Activated naive CD4-positive, alpha-beta T cell treated with Interleukin-2 at 50 U/mL for 16 hours (primary cell): ENCODE measurements around the gene CORO2A.

Experiments used
- DNase-seq: peaks from one replicate; pipeline ENCODE4 v3.0.0-alpha.2; 2020

Gene CORO2A

GRCh38 chr9:98164912-98165311 is 27.5 kb downstream of the CORO2A start:
- no peak for DNase-seq

DNA sequence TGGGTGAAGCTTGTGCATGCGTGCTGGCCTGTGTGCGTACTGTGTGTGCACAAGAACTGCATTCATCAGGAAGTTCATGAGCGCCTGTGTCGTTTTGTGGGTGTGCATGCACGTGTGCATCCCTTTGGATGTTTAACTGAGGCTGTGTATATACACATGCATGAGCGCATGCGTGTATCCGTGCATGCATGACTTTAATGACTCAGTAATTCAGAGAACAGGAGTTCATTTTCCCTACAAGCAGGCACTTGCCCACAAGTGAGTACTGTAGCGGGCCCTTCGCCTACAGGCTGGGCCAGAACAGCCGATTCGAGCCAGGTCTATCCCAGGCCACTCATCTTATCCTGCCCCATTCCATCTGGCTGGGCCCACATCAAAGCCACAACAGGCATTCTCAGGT is 29.8 kb downstream of the CORO2A start:
- no peak for DNase-seq

- no peak for DNase-seq
Measured at GRCh38 chr9:98161851-98162250, 30.6 kb downstream of the CORO2A start.

DNA sequence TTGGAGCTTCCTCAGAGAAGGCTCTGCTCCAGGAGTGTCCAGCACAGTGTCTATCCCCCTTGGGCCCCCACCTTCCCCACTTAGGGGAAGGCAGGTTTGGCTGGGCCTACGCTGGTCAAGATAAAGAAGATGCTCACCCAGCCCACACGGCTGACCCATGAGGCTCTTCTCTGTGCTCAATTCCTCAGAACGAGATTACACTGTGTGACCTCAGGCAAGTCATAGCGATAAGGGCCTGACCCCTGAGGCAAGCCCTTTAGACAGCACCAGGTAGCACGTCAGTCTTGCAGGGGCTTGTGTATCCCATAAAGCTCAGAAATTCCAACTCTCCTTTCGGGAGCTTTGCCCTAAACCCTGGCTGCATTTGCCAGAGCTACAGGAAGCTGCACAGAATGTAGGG is 32.6 kb downstream of the CORO2A start:
- DNase-seq = no peak

- DNase-seq = no peak
Measured at GRCh38 chr9:98159301-98159700, 33.1 kb downstream of the CORO2A start.

DNA sequence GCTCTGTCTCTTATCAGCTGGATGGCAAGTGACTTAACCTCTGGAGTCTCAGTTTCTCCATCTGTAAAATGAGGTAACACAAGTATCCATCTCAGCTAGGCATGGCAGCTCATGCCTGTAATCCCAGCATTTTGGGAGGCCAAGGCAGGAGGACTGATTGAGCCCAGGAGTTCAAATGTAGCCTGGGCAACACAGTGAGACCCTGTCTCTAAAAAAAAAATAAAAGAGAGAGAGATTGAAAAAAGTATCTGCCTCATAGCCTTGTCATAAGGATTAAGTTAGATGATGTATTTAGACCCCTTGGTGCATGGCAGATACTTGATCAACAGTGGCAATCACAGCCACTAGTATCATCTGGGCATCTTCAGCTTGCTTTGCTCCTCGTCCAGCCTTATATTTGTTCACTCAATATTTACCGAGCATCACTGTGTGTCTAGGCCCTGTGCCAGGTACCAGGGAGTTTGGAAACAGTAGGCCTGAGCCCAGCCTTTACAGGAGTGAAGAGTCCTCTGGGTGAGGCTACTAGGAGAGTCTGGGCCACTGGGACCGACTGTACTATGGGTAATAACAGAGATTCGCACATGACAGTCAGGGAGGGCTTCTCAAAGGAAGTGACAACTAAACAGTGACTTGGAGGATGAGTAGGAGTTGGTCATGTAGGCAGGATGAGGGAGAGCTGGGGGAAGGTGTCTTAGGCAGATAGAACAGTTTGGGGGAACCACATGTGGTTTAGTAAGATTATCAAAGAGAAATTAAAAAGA is 34.2 kb downstream of the CORO2A start:
- no peak for DNase-seq

DNA sequence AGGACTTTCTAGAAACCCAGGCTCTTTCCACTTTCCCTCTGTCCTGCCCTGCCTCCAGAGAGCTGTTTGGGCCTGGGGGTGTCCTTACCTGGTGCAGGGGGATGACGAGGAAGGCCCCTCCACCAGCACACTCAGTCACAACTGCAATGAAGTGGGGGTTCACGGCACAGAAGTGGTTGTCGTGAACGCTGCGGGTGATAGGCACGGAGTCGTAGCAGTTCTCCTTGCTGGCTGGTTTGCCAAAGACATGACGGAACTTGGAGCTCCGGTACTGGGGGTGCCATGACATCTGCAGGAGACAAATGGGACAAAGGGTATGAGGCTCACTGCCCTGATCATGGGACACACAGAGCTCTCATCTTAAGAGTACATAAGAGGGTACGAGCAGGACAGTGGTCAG is 35.1 kb downstream of the CORO2A start:
- no peak for DNase-seq

DNA sequence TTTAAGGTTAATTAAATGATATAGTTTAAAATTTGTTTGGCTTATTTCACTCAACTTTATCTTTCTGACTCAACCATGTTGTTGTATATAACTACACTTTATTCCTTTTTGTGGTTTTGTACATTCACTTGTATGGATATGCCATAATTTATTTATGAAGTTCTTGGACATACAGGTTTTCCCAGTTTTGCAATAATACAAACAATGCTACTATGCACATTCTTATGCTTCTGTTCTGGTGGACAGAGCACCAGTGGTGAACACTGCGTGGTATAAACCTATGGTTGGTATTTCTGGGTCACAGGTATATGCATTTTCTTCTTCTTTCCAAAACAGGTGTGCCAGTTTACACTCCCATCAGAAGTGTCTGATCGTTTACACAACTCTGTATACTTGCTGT is 37.8 kb downstream of the CORO2A start:
- DNase-seq = no peak

DNA sequence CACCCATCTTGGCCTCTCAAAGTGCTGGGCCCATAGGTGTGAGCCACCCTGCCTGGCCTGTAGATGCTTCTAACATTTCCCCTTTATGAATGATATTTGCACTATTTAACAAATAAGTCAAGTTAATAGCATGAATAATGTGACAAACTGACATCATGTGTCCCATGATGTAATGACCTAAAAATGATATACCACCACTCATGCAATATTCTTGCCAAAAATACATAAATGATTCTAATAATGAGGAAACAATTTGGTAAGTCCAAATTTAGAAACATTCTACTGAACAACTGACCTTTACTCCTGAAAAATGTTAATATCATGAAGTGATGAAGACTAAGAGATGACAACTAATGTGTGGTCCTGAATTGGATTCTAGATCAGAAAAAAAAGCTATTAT is 39.9 kb downstream of the CORO2A start:
- no peak for DNase-seq

- DNase-seq = no peak
Measured at GRCh38 chr9:98150721-98151120, 41.7 kb downstream of the CORO2A start.

DNA sequence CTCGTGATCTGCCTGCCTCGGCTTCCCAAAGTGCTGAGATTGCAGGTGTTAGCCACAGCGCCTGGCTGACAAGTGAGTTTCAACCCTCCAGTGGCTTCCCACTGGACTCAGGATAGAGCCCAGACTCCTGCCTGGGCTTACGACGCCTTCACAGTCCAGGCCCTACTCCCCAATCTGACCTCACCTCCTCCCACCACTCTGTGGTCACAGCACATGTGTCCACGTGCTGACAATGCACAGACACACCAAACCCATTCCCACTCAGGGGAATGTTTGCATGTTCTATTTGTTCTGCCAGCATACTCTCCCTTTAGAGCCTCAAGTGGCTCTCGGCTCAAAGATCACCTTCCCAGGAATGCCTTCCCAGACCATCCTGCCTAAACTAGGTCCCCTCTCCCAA is 42.3 kb downstream of the CORO2A start:
- no peak for DNase-seq

GRCh38 chr9:98149422-98149821 is 43.0 kb downstream of the CORO2A start:
- DNase-seq = no peak

DNA sequence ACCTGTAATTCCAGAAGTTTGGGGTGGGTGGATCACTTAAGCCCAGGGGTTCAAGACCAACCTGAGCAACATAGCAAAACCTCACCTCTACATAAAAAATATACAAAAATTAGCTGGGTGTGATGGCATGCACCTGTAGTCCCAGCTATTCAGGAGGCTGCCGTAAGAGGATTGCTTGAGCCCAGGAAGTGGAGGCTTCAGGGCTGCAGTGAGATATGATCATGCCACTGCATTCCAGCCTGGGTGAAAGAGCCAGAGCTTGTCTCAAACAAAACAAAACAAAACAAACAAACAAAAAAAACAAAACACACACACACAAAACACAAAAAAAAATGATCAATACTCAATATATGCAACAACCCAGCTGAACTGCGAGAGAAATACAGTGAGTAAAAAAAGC is 44.0 kb downstream of the CORO2A start:
- DNase-seq = no peak

- DNase-seq = no peak
Measured at GRCh38 chr9:98147582-98147981, 44.9 kb downstream of the CORO2A start.

DNA sequence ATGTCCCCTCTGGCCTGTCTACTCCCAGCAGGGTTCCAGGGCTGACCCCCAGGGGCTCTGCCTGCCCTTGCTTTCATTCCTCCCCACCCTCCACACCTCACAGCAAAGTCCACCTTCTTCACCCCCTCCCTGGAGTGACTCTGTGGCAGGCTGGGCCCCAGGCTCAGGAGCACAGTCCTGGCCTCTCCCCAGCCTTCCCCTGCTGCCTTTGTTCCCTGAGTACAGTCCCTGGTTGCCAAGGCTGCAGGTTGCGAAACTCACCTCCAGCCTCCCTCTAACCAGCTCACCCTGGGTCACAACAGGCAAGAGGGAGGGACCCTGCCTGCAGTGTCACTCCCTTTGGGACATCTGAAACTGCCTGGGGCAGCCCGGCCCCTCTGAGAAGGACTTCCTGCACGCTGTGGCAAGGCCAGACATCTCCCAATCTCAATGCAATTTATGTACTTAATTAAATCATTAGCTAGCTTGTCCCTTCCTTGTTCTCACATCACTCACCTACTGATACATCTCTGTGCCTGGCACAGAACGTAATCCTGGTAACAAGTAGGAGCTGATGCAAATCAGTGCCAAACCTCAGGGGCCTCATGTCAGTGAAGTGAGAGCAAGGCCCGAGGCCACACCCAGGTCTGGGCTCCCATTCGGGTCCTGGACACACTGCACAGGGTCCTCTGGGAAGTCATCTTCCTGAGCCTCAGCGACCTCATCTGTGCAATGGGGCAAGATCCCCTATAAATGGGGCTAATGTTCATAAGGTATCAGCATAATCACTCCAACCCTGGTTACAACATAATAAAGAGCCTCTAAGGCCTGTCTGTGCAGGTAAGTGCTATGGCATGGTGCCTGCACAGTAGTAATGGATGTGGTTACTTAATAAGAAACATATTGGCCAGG is 46.1 kb downstream of the CORO2A start:
- DNase-seq = no peak

DNA sequence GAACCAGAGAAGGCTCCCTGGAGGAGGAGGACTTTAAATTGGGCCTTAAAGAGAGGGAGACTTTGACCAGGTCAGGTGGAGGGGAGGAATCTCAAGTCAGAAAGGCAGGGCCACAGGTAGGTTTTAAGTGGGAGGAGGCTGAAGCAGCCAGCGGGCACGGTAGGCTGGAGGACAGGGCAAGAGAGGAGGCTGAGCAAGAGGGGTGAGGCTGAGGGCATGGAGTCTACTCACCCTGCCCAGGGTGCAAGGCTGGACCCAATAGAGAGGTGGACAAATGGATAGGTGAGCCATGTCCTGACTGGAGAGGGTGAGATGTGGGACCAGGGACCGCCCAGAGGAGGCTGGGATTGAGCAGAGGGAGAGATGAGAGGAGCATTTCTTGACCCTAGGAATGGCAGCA is 47.8 kb downstream of the CORO2A start:
- DNase-seq = no peak

DNA sequence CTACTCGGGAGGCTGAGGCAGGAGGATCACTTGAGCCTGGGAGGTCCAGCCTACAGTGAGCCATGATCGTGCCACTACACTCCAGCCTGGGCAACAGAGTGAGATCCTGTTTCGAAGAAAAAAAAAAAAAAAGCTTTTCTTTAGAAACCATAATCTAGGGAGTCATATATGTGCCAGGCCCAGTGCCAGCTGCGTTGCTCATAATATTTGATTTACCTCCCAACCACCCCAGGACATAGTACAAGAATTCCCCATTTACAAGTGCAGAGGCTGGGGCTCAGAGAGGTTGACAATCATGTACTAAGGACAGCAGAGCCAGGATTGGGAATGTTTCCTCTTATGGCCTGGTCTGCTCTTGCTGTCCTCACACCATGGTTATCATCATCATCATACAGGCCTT is 48.4 kb downstream of the CORO2A start:
- DNase-seq = no peak

DNA sequence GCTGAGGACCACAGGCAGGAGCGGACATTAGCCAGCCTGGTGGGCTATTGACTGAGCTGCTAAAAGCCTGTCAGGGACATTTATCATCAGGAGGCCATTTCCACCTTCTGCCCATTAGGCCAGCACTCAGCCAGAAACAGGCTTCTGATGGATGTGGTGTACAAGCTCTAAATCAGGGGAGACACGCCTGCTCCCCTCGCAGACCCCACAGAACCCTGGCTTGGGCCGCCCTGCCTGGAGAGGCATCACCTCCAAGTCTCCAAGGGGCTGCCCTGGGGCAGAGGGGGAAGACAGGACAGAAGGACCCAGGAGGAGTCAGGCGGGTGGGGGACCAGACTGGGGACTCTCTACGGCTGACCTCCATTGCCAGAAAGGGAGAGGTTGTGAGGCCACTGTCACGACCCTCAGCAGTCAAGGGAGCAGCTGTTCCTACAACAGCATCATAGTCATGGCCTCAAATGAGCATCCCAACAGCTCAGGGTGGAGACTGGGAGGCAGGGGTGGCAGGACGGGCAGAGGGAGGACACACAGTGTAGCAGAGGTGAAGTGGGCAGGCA is 49.4 kb downstream of the CORO2A start:
- DNase-seq = no peak

GRCh38 chr9:98142182-98142907 is 50.1 kb downstream of the CORO2A start:
- DNase-seq = no peak

DNA sequence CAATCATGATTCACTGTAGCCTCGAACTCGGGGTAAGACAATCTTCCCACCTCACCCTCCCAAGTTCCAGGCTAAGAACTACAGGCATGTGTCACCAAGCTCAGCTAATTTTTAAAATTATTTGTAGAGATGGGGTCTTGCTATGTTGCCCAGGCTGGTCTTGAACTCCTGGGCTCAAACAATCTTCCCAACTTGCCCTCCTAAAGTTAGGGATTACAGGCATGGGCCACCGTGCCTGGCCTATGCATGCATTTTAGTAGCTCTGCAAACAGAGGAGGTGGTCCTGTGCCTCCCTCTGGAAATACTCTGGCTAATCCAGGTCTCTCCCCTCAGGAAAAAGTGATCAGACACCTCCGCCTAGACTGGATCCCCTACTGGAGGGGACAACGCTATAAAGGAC is 51.9 kb downstream of the CORO2A start:
- no peak for DNase-seq

- DNase-seq = no peak
Measured at GRCh38 chr9:98136489-98136888, 55.9 kb downstream of the CORO2A start.

GRCh38 chr9:98135938-98136337 is 56.5 kb downstream of the CORO2A start:
- no peak for DNase-seq

GRCh38 chr9:98135558-98135934 is 56.9 kb downstream of the CORO2A start:
- DNase-seq = no peak
